Activated naive CD8-positive, alpha-beta T cell treated with anti-CD3 and anti-CD28 coated beads, Interleukin-2, amount 50 U/mL, for 24 hours (primary cell): ENCODE results near the gene FLNB.
"Not testable (repeated sequence)": the region's sequence is repeated elsewhere in the genome, so short reads cannot be mapped to it uniquely, and the experiment has no call there.

Experiments used
- ATAC-seq: fragments of 150-1000 bp; cut with Tn5 transposase; one replicate; pipeline ENCODE4 v1.10.0; 2021
- DNase-seq: peaks from one replicate; pipeline ENCODE4 v3.0.0; 2021
- H3K27ac Mint-ChIP-seq: one replicate; pipeline ENCODE4 v1.8.0; 2021; ENCODE audit warnings: mild to moderate bottlenecking, mixed read lengths
- H3K27me3 Mint-ChIP-seq: one replicate; pipeline ENCODE4 v1.8.0; 2021; ENCODE audit warnings: mixed read lengths
- H3K36me3 Mint-ChIP-seq: one replicate; pipeline ENCODE4 v1.8.0; 2021; ENCODE audit warnings: low read depth, mixed read lengths
- H3K4me1 Mint-ChIP-seq: one replicate; pipeline ENCODE4 v1.8.0; 2021; ENCODE audit warnings: mixed read lengths
- H3K4me3 Mint-ChIP-seq: one replicate; pipeline ENCODE4 v1.8.0; 2021; ENCODE audit warnings: mild to moderate bottlenecking, moderate library complexity, mixed read lengths
- H3K9me3 Mint-ChIP-seq: one replicate; pipeline ENCODE4 v1.8.0; 2021; ENCODE audit warnings: mixed read lengths

Gene FLNB

GRCh38 chr3:58200846-58201355 lies 192.7 kb downstream of the FLNB start:
- H3K36me3 Mint-ChIP-seq, result peaks cover 5% of the 10 kb centered on the region
- no peak overlapping the region for H3K27ac Mint-ChIP-seq
- H3K9me3 Mint-ChIP-seq, result no peaks in the 10 kb centered on the region
- no peak for DNase-seq
- no peak for ATAC-seq
- peaks cover 17% of the 10 kb centered on the region for H3K27me3 Mint-ChIP-seq
- H3K4me1 Mint-ChIP-seq, result peaks cover 35% of the 10 kb centered on the region
- H3K4me3 Mint-ChIP-seq, result no peak overlapping the region

DNA sequence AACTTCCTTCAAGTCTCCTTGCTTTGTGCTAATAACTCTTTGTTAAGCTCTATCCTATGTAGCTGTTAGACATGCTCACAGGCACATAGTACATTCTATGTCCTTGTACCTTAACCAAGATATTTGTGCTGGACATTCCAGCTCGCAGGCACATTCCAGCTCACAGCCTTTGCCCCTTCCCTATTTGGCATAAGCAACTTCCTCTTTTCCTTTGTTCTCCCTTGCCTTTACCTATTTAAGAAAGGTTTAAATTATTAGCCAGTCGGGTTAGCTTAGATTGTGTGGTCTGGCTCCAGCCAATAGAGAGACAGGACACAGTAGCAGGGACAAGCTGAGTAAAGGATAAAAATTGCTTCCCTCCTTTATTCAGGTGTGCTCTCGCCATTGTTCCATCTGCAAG lies 193.2 kb downstream of the FLNB start:
- H3K9me3 Mint-ChIP-seq, DNase-seq, H3K27ac Mint-ChIP-seq, H3K36me3 Mint-ChIP-seq, H3K4me3 Mint-ChIP-seq, ATAC-seq: not testable (repeated sequence)
- peaks cover 17% of the 10 kb centered on the region for H3K27me3 Mint-ChIP-seq
- peaks cover 40% of the 10 kb centered on the region for H3K4me1 Mint-ChIP-seq

- DNase-seq (no peak), ATAC-seq (no peak)
- Mint-ChIP-seq H3K27ac (no peak overlapping the region), H3K27me3 (peaks cover 17% of the 10 kb centered on the region), H3K9me3 (no peaks in the 10 kb centered on the region), H3K4me1 (peaks cover 49% of the 10 kb centered on the region), H3K36me3 (peaks cover 5% of the 10 kb centered on the region), H3K4me3 (no peak overlapping the region)
Measured at GRCh38 chr3:58202917-58203360, 194.7 kb downstream of the FLNB start.

- Mint-ChIP-seq H3K4me1 (peaks cover 48% of the 10 kb centered on the region), H3K27ac (no peak overlapping the region), H3K36me3 (peaks cover 5% of the 10 kb centered on the region), H3K4me3 (no peak overlapping the region), H3K9me3 (no peaks in the 10 kb centered on the region), H3K27me3 (peaks cover 17% of the 10 kb centered on the region)
- no peak for DNase-seq
- no peak for ATAC-seq
Measured at GRCh38 chr3:58203541-58203940, 195.3 kb downstream of the FLNB start.

DNA sequence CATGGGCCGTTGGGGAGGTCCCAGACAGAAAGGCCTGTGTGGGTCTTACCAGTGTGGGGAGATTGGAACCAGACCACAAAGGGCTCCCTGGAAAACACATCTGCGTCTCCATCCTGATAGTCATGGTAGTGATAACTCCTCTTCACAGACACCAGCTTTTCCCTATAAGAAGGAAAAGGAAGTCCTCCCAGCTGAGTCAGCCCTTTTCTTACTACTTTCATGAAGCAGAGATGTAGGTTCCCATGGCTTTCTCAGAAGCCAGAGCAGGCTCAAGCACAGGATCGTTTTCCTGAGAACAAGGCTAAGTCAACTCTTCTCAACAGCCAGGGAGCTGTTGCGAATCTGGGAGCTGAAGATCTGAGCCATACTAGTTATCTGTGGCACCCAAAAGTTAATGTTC lies 196.5 kb downstream of the FLNB start:
- peaks cover 5% of the 10 kb centered on the region for H3K36me3 Mint-ChIP-seq
- no peak overlapping the region for H3K4me3 Mint-ChIP-seq
- DNase-seq (no peak), ATAC-seq (no peak)
- H3K9me3 Mint-ChIP-seq, result no peaks in the 10 kb centered on the region
- H3K27ac Mint-ChIP-seq, result no peak overlapping the region
- peaks cover 17% of the 10 kb centered on the region for H3K27me3 Mint-ChIP-seq
- peaks cover 46% of the 10 kb centered on the region for H3K4me1 Mint-ChIP-seq

DNA sequence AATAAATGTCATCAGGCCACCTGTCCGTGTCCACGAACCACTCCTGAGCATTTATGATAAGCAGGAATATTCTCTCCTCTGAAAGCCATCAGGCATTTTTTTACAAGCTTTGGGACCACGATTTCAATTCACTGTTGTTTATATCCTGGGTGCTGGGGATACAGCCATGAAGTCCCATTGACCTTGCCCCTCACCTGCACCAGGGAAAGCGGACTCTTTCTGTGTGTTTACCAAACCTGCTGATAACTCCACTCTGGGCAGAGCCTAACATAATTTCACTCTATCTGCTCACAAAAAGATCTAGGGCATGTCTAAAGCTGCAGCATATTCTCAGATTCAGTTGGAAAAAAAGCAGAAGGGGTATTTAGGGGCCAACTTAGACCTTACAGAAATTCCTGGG lies 197.8 kb downstream of the FLNB start:
- no peak overlapping the region for H3K4me3 Mint-ChIP-seq
- peaks cover 39% of the 10 kb centered on the region for H3K4me1 Mint-ChIP-seq
- H3K27ac Mint-ChIP-seq, result no peak overlapping the region
- H3K9me3 Mint-ChIP-seq, result no peaks in the 10 kb centered on the region
- DNase-seq (no peak), ATAC-seq (no peak)
- H3K27me3 Mint-ChIP-seq, result peaks cover 15% of the 10 kb centered on the region
- peaks cover 5% of the 10 kb centered on the region for H3K36me3 Mint-ChIP-seq

- DNase-seq (peak; percentile 36), ATAC-seq (peak; percentile 98)
- peaks cover 9% of the 10 kb centered on the region for H3K27me3 Mint-ChIP-seq
- peaks cover 5% of the 10 kb centered on the region for H3K36me3 Mint-ChIP-seq
- H3K9me3 Mint-ChIP-seq, result no peaks in the 10 kb centered on the region
- H3K27ac Mint-ChIP-seq, result peak overlapping the region; percentile 59
- H3K4me3 Mint-ChIP-seq, result no peak overlapping the region
- peaks cover 33% of the 10 kb centered on the region for H3K4me1 Mint-ChIP-seq
Measured at GRCh38 chr3:58206406-58207011, 198.3 kb downstream of the FLNB start.

DNA sequence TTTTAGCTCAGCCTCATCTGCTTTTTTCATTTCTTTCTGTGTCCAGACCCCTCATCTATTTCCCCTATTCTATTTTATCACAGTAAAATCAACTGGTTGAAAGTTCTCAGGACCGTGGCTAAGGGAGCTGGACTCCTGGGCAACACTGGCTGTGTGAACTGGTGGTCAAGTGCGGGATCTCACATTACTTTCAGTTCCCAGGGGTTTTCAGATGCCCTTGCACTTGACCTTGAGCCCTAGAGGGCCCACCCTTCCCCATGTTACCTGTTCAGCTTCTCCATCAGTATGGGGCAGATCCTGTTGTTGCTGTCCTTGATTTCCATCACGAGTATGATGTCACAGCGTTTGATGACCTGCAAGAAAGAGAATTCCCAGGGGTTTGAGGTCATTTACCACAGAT lies 199.7 kb downstream of the FLNB start:
- Mint-ChIP-seq H3K4me1 (peaks cover 27% of the 10 kb centered on the region), H3K27ac (no peak overlapping the region), H3K27me3 (peaks cover 4% of the 10 kb centered on the region)

DNA sequence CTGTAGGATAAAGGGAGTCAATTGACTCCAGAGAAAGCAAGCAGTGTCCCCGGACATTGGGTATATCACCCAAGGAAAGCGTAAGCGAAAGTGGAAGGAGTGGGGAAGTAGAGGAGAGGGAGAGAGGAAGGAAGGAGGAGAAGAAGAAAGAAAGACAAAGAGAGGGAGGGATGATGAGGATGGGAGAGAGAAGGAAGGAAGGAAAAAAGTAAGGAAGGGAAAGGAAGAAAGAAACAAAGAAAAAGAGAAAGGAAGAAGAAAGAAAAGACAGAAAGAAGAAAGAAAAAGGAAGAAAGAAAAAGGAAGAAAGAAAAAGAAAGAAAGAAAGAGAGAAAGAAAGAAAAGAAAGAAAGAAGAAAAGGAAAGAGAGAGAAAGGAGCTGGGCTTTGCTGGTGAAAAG lies 201.7 kb downstream of the FLNB start:
- Mint-ChIP-seq H3K27me3 (no peaks in the 10 kb centered on the region), H3K4me3 (no peak overlapping the region), H3K9me3 (no peaks in the 10 kb centered on the region), H3K27ac (no peak overlapping the region), H3K36me3 (no peaks in the 10 kb centered on the region), H3K4me1 (peaks cover 36% of the 10 kb centered on the region)
- DNase-seq (no peak), ATAC-seq (no peak)

More for the DNA sequence above, 199.7 kb downstream of the FLNB start:
- Mint-ChIP-seq H3K4me3 (no peak overlapping the region), H3K36me3 (peaks cover 3% of the 10 kb centered on the region), H3K9me3 (no peaks in the 10 kb centered on the region)
- ATAC-seq (no peak), DNase-seq (no peak)

DNA sequence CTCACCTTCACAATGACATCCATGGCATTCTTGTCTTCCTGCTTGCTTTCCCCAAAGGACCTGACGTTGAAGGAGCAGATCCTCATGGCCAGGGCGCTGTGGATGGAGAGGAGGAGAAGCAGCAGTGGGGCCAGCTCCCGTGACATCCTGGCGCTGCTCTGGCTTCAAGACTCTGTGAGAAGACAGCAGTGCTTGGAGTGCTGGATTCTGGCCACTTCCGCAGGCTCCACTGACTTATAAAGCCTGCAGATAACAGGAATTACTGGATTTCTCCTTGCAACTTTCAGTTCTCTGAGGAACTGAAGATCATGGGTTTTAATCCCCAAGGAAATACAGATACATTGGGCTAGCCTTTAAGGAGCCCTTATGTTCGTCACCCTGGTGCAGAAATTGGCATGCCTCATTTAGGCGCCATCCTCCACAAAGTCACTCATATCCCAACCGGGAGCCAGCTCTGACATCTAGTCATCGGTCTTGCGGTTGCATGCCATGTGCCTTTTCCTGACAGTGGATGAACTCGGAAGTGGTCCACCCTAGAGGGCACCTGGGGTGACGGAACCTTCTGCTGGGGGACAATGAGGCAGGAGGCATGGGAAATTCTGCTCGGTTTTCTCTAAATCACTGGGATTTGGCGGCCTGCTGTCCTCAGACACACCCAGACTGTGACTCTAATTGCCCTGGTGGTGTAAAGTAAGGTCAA lies 202.7 kb downstream of the FLNB start, which contains the start of gene DNASE1L3:
DNASE1L3 (minus strand) TSS at position 212 of the 700 bp plus-strand sequence; CDS start at position 146, 66 bp downstream.
- no peaks in the 10 kb centered on the region for H3K27me3 Mint-ChIP-seq
- no peak within 1 kb of the TSS for H3K27ac Mint-ChIP-seq
- no peak for ATAC-seq
- DNase-seq, result no peak
- peaks cover 39% of the 10 kb centered on the region for H3K4me1 Mint-ChIP-seq
- no peaks in the 10 kb centered on the region for H3K36me3 Mint-ChIP-seq
- no peak within 1 kb of the TSS for H3K4me3 Mint-ChIP-seq
- H3K9me3 Mint-ChIP-seq, result no peaks in the 10 kb centered on the region

DNA sequence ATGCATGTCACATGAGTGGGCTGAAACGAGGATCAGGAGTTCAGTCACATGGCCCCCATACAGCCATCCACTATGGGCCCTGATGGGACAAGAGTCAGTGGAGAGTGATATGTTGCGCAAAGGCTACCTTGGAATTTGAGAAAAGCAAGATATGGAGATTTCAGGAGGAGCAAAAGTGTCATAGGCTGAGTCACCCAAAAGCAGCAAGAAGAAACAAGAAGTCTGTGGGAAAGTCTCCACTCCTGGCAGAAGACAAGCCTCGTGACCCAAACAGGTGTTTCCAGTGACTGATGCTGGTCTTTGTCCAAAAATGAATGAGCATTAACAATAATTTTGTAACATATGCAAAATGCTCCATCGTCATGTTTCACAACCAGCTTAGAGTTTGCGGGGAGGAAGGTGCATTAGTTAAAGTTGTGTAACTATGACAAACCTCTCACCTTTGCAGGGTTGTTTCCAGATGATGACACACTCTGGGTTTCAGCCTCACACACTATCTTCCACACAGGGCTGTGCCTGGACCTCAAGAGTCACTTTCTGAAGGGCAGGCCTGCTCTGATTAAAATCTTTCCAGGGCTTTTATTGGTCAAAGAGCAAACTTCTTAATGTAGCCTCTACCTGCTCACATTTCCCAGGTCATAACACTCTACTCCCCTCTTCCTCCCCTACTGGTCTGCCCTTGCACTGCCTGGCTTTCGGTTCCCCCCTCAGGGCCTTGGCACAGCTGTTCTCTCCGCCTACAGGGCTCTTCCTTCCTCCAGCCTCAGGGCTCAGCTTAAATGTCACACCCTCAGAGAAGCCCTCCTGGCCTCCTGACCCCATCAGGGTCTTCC lies 206.5 kb downstream of the FLNB start:
- peak; percentile 96 for ATAC-seq
- peak overlapping the region; percentile 62 for H3K4me3 Mint-ChIP-seq
- peak; percentile 63 for DNase-seq
- no peaks in the 10 kb centered on the region for H3K36me3 Mint-ChIP-seq
- H3K9me3 Mint-ChIP-seq, result no peaks in the 10 kb centered on the region
- peaks cover 45% of the 10 kb centered on the region for H3K4me1 Mint-ChIP-seq
- no peaks in the 10 kb centered on the region for H3K27me3 Mint-ChIP-seq
- H3K27ac Mint-ChIP-seq, result peak overlapping the region; percentile 93

GRCh38 chr3:58215317-58216025 lies 207.2 kb downstream of the FLNB start:
- Mint-ChIP-seq H3K27ac (peak overlapping the region; percentile 93), H3K4me1 (peaks cover 45% of the 10 kb centered on the region), H3K27me3 (no peaks in the 10 kb centered on the region), H3K4me3 (peak overlapping the region; percentile 62), H3K36me3 (no peaks in the 10 kb centered on the region), H3K9me3 (no peaks in the 10 kb centered on the region)
- DNase-seq (no peak), ATAC-seq (no peak)

GRCh38 chr3:58216496-58217195 lies 208.4 kb downstream of the FLNB start:
- Mint-ChIP-seq H3K27ac (no peak overlapping the region), H3K4me3 (no peak overlapping the region), H3K4me1 (peaks cover 45% of the 10 kb centered on the region), H3K9me3 (no peaks in the 10 kb centered on the region), H3K36me3 (no peaks in the 10 kb centered on the region), H3K27me3 (no peaks in the 10 kb centered on the region)
- no peak for ATAC-seq
- DNase-seq, result no peak
